Middle frontal gyrus (tissue), 1 donor: ENCODE data around the gene ADGRG4.

Source experiments
- DNase-seq: peaks from one replicate; pipeline ENCODE4 v3.0.0-alpha.2; 2015; ENCODE audit warnings: low spot score; ENCODE audit errors: extremely low spot score

The ADGRG4 gene

GRCh38 chrX:136292656-136293055, 8.1 kb upstream of the ADGRG4 start:
- no peak for DNase-seq

DNA sequence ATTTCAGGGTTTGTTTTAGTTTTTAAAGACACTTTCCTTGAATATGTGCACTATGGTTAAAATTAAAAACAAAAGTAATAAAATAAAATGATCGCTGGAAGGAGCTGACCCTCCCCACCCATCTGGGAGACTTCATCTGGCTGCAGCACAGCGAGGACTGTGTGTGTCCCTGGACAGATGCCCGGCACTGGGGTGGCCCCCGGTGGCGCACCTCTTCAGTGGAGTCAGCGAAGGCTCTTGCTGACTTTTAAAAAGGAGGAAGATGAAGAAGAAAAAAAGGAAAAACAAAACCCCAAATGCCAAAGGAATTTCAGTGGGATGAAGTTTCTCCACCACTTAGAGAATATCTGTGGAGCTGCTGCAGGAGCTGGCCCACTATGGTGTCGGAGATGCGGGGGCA, 5.4 kb upstream of the ADGRG4 start:
- no peak for DNase-seq

- DNase-seq = no peak
Measured at GRCh38 chrX:136303041-136303440, 2.3 kb downstream of the ADGRG4 start.

DNA sequence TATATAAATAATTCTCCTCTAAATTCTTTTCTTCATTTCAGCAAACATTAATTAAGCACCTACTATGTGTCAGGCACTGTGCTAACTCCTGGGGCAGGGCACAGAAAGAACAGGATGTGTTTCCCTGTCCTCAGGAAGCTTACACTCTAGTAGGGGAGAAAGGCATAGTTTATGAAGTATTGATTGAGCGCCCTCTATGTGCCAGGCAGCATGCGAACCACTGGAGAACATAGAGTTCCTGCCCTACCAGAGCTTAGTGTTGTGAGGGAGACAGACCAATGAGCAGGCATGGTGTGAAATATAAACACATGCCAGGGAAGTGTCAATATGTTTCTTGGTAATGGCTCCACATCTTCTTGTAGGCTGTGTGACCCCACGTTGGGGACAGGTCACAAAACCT, 3.7 kb downstream of the ADGRG4 start:
- no peak for DNase-seq

GRCh38 chrX:136306182-136306581, 5.4 kb downstream of the ADGRG4 start:
- no peak for DNase-seq

DNA sequence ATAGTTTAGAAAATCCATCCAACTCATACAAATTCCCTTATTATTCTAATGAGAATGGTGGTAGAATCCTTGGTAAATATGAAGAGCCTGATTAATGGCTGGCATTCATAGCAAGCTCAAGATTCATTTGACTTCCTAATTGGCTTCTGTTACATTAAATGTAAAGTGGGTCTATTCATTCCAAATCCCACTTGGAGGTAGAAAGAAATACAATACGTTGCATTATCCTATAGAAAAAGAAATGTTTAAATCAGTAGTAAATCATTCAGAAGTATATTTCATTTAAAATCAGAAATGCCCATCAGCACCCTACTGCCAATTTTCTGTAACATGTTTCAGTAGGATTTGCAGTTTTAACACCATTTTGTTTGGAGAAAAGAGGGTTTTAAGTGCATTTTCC, 6.7 kb downstream of the ADGRG4 start:
- no peak for DNase-seq

GRCh38 chrX:136310411-136310810, 9.6 kb downstream of the ADGRG4 start:
- DNase-seq = no peak

GRCh38 chrX:136318156-136318555, 17.4 kb downstream of the ADGRG4 start:
- DNase-seq = no peak

DNA sequence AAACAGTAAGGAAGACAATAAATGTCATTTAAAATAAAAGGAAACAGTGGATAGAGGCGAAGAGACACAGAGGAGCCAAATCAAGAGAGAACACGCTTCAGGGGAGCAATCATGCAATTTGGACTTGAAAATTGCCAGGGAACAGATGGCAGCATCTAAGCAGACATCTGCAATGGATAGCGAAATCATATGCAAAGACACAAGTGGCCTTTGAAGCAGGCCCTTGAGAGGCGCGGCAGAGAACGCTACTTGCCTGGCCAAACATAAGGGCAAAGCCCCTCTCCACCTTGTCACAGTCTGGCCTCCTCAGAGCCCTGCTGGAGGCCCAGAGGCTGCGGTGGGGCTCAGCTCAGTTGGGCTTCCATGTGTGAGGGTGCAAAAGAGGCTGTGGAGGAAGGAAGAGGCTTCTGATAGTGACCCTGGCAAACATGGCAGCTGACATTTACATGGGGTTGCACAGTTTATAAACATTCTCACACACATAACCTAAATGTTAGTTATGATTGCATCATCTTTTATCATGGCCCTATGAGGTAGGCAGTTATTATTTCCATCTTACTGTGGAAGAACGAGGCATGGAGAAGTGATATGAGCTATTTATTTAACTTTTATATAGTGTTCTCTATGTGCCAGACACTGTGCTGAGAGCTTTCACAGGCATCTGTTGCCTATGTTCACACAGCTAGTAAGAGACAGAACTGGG, 18.3 kb downstream of the ADGRG4 start:
- DNase-seq = no peak

DNA sequence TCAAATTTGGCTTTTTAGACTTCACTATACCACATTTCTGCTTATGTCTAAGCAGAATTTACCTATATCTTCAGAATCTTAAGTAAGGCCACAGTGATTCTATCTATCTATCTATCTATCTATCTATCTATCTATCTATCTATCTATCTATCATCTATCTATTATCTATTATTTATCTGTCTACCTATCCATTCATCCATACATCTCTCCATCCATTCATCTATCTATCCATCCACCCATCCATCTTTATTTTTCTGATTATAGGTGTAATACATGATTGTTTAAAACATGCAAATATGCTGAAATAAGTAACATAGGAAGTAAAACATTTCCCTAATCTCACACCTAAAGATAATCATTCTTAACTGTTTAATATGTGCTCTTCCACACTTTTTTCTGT, 18.8 kb downstream of the ADGRG4 start:
- no peak for DNase-seq

GRCh38 chrX:136321532-136321931, 20.8 kb downstream of the ADGRG4 start:
- DNase-seq = no peak

- DNase-seq = no peak
Measured at GRCh38 chrX:136322064-136322463, 21.3 kb downstream of the ADGRG4 start.

DNA sequence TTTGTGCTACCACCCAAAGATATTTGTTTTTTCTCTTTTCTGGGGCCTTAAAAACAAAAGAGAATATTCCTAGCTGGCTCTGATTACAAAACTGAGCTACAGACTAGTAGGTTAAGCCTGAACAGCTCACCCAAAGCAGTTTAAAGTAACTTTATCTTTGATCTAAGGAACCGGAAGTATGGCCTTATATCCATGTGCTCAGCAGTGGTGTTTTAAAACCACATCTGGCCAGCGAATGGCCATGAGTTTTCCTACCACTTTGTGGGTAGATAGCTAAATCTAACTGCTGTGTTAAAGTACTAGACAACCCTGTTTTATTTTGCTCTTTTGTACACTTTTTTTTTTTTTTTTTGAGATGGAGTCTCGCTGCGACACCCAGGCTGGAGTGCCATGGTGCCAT, 24.6 kb downstream of the ADGRG4 start:
- DNase-seq = no peak

- no peak for DNase-seq
Measured at GRCh38 chrX:136328933-136329332, 28.2 kb downstream of the ADGRG4 start.

DNA sequence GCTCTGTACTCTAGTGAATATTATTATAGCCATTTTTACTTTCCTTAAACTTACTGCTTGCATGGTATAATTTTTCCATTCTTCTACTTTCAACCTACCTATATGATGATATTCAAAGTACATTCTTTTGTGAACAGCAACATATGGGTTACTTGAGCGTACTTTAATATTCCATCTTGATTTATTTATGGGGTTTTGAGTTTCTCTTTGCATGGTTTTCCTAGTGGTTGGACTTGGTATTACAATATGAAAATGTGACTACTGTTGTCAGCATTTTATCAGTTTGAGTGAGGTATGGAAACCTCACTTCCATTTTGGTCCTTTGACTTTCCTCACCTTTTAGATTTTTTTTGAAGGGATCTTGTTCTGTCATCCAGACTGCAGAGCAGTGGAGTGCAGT, 35.9 kb downstream of the ADGRG4 start:
- no peak for DNase-seq

DNA sequence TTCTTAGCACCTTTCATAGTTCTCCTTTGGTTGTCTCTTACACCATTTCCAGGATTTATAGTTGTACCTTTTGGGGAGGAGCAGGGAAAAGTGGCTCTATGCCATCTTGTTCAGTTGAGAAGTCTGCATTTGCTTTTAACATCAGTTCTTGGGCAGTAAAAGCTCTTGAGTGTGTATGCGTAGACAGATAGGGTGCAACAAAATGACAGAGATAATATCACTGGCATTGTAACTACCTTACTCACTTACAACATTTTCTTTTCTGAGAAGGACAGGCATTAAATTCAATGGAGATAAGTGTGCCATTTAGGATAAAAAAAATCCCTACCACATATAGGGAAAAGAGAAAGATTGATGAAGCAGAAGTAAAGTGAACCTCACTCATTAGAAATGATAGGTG, 38.9 kb downstream of the ADGRG4 start:
- no peak for DNase-seq

DNA sequence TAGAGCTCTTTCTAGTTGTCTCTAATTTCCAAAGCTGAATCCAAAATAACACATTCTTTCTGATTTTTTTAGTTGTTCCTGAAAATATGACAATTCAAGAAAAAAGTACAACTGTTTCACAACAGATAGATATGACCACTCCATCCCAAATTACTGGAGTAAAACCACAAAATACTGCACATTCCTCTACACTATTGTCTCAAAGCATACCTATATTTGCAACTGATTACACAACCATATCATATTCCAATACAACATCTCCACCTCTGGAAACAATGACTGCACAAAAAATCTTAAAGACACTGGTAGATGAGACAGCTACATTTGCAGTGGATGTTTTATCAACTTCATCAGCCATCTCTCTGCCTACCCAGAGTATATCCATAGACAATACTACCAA, 43.6 kb downstream of the ADGRG4 start:
- no peak for DNase-seq

GRCh38 chrX:136346506-136346905, 45.7 kb downstream of the ADGRG4 start:
- DNase-seq = no peak

DNA sequence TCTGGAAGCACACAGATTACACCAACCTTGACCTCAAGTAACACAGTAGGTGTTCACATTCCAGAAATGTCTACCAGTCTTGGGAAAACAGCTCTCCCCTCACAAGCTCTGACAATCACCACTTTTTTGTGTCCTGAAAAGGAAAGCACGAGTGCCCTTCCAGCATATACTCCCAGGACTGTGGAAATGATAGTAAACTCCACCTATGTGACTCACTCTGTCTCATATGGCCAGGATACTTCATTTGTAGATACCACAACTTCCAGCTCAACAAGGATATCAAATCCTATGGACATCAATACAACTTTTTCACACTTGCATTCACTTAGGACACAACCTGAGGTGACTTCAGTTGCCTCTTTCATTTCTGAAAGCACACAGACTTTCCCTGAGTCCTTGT, 46.9 kb downstream of the ADGRG4 start:
- DNase-seq = no peak

DNA sequence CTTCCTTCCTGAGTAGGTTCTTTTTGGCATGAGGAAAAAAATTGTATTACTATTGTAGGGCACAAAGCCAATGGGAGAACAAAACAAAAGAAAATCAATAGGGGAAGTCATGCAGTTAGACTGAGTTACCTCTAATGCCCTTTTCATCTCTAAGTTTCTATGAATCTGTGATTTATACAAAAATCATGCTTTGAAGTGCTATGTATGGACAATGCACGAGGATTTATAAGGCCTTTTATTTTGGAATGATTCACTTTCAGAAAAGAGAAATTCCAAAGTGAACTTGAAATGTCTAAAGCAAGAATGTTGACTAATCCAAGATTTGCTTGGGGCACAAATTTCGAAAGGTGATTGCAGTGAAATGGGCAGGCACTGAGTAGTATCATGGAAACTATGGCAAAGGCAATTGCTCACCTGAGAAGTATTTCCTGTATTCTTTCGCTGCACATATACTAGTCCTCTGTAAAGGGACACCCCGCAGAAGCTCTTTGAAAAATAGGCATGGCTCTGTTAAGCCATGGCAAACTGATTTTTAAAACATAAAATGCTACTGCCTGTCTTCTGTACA, 52.8 kb downstream of the ADGRG4 start:
- no peak for DNase-seq

DNA sequence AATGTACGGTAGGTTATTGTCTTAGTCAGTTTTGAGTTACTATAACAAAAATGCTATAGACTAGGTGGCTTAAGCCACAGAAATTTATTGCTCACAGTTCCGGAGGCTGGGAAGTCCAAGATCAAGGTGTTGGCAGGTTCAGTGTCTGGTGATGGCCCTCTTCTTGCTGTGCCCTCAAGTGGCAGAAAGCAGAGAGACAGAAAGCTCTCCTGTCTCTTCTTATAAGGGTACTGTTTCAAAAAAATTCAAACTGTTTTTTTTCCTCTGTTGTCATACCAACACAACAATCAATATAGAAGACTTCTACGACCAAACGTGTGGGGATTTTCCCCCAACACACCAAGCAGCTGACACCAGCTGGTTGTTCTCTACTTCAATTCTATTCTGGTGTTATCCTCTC, 53.4 kb downstream of the ADGRG4 start:
- no peak for DNase-seq

- no peak for DNase-seq
Measured at GRCh38 chrX:136369377-136369776, 68.6 kb downstream of the ADGRG4 start.

- DNase-seq = no peak
Measured at GRCh38 chrX:136376713-136377112, 76.0 kb downstream of the ADGRG4 start.
